ENCODE data around the gene CX3CL1.
"Not testable (repeated sequence)": the region's sequence is repeated elsewhere in the genome, so short reads cannot be mapped to it uniquely, and the experiment has no call there.

The CX3CL1 gene

DNA sequence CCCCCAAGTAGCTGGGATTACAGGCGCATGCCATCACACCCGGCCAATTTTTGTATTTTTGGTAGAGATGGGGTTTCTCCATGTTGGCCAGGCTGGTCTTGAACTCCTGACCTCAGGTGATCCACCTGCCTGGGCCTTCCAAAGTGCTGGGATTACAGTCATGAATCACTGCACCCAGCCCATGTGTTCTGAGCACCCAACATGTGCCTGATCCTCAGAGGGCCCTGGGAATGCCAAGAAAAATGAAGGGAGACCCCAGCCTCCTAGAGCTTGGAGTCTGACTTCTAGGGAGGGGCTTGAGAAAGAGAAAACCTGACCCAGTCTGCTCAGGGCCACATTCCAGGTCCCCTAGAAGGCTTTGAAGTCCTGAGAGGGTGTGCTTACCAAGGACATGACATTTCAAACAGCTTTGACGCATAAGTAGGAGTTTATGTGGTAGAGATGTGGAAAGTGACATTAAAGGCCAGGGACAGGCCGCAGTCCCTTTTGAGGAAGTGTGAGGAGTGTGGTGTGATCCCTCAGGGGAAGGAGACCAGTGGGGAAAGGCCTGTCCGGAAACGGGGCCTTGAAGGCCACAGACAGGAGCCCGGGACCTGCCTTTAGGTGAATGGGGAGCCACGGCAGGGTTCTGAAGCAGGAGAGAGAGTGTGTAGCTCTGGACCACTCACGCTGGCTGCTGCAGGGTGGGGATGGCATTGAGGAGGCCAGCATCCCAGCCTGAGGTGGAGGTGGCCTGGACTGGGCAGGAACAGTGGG, 14.8 kb upstream of the CX3CL1 start:
- DNase-seq, result no peak

DNA sequence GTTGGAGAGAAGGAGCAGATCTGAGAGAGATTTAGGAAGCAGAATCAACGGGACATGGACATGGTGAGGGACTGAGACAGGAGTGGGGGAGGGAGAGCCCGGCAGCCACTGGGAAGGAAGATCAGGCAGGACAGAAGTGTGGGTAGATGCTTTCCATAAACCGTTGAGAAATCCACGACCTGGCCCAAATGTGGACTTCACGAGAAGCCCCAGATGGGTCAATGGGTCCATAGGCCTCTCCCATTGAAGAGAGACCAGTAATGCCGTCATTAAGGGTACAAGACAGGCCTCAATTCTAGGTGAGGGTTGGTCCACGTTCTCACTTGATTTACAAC, 14.2 kb upstream of the CX3CL1 start:
- no peak for DNase-seq

DNA sequence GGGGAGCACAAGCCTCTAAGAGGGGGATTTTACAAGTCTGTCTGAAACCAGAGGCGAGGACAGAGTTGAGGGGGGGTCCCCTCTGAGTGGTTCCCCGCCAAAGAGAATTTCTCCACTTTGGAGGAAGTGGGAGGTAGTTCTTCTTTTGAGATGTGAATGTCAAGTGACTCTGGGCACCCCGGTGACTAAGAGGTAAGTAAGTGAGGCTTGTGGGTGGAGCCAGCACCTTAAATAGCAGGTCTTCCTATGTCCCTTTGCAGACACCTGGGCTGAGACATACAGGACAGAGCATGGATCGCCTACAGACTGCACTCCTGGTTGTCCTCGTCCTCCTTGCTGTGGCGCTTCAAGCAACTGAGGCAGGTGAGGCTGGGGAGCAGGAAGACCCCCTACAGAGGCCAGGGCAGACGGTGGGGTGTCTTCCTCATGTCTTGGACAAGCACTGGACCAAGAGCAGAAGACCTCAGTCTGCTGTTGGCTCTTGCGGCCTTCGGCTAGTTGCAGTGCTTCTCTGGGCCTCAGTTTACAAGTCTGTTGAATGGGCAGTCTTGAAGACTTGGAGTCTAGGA, 13.7 kb upstream of the CX3CL1 start, which contains the start of gene CCL22:
CCL22 (plus strand) TSS at position 257 of the 569 bp plus-strand sequence; CDS start at position 291, 34 bp downstream.
- no peak for DNase-seq

DNA sequence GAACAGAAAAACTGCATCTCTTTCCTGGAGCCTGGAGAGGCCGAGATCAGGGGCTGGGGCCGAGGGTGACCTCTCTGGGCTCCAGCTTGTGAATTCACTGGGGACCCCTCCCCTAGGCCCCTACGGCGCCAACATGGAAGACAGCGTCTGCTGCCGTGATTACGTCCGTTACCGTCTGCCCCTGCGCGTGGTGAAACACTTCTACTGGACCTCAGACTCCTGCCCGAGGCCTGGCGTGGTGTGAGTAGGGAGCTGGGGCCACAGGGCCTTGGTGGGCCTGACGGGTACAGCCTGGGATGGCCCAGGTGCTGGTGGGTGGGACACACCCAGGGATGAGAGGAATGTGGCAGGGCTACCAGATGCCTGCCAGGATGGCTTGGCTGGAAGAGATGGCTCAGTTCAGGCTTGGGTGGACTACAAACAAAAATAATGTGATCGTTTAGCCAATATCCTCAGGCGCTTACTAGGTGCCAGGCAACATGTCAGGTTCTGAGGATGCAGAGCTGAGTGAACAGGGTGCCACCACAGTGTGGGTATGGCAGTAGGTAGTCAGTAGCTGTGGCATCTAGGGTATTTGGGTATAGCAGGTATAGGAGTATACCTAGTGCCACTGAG, 11.9 kb upstream of the CX3CL1 start:
- DNase-seq, result no peak

DNA sequence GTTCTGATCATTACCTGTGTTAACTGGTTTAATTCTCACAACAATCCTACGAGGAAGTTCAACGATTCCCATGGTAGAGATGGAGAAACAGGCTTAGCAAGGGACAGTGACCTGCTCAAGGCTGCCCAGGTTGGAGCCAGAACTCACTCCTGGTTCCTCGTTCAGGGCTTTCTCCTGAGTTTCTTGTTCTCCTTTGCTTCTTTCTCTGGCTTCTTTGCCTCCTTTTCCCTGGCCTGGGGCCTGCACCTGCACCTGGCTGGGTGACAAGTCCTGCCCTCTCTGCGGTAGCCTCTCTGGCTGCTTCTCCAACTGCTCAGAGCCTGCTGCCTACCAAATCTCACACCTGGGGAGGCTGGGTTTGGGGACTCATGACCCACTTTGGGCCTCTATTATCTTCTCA, 10.9 kb upstream of the CX3CL1 start:
- DNase-seq, result no peak

DNA sequence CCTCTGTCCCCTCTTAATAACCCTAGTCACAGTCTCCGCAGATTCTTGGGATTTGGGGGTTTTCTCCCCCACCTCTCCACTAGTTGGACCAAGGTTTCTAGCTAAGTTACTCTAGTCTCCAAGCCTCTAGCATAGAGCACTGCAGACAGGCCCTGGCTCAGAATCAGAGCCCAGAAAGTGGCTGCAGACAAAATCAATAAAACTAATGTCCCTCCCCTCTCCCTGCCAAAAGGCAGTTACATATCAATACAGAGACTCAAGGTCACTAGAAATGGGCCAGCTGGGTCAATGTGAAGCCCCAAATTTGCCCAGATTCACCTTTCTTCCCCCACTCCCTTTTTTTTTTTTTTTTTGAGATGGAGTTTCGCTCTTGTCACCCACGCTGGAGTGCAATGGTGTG, 8.1 kb upstream of the CX3CL1 start:
- no peak for DNase-seq

DNA sequence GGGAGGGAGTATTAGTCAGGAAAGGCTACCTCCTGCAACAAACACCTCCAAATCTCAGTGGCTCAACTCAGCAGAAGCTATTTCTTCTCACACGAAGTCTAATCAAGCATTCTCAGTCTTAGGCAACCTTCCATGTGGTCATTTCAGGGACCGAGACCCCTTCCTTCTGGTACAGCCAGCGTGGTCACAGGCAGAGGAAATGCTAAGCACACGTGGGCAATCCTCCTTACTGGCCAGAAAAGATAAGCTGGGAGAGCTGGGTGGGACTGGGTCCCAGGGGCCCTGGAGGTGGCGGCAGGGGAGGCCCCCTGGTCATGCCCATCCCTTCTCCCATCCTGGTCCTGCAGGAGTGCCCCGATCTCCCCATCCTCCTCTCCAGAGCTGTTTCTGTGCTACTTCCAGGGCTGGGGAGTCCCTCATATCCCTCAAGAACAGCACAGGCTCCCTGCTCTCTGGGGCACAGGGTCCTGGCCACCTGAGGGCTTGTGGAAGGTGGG, 5.7 kb upstream of the CX3CL1 start:
- no peak for DNase-seq

DNA sequence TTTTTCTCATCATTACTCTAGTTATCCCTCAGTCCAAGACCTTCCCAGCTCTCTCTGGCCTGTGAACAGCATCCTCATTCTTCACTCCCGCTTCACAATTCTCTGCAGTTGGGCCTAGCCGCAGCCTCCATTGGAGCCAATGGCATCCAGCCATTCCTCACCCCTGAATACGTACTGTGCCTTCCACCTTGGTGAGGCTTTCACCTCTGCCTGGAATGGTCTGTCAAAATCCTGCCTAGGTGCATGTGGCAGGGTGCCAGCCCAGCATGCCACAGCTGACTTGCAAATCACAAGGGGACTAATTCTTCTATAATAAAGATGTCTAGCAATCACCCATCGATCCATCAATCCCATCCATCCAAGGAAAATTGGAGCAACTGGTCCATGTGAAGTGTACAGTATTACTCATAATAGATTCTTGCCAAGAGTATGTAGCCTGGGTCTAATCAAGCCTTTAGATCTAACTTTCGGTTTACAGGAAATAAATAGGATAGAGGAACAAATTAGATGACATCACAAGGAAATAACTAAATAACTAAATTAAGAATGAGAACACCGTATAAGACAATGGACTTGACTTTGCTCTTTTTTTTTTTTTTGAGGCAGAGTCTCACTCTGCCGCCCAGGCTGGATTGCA, 5.1 kb upstream of the CX3CL1 start:
- no peak for DNase-seq

DNA sequence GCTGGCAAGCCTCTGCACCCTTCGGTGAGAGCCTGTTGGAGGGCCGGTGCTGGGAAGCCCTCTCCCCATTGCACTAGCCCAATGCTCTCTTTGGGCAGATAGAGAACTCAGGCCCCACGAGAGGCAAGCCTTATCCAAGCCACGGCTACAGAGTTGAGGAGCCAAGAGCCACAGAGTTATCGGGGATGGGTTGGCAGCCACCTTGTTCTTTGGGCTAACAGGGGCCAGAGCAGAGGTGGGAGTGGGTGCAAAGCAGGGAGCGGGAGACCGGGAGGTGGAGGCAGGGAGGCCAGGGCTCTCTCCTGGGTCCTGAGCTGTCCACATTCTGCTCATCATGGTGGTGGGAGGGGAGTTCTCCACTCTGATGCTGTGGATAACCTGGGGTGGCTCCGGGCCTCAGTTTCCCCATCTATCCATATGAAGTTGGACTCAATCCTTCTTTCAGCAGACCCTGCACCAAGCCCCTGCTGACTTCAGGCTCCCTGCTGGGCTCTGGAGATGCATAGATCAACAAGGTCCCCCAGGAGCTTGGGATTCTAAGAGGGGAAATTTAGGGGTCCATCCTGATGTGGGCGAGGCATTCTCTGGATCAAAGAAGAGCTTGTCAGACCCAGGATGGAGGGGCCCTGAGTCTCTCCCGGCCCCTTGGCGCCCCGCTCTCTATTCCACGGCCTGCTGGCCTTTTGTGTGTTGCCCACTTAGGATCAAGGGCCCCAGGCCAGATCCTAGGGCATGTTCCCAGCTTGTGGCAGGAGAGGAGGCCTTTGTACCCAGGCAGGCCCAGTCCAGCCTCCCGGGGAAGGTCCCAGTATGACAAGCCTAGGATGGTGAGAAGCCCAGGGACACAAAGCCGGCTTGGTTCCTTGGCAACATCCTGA, 557 bp upstream of the CX3CL1 start:
- DNase-seq, result no peak

DNA sequence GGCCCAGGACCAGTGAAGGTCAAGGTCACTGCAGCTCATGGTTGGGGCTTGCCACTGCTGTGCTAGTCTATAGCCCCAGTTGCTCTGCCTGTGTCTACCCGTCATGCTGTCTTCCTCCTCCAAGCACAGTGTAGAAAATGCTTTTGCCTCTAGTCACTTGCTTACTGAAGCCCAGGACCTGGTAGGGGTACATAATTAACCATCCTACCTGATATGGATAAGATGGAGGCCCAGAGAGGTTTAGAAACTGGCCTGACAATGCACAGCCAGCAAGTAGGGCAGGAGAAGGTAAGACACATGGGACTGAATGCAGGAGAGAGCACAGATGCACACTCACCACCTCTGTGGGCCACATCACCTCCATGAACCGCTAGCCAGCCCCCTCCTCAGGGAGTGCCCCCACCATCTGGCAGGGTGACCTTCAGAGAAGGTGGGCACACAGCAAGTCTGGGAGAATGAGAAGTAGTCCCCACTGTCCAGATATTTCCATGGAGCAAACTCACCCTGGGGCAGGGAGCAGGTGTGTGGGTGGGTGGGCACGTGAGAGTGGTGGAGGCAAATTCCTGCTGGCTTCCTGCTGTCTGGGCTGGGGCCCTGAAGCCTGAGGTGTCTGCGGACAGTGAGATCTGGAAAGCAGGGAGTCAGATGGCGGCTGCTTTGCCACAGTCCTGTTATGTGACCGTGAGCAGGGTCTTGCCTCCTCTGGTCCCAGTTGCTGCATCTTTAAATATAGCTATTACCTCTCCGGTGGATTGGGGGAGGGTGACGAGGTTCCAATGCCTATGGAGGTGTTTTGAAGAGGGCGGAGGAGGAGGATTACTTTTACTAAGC, 1.0 kb downstream of the CX3CL1 start:
- no peak for DNase-seq

DNA sequence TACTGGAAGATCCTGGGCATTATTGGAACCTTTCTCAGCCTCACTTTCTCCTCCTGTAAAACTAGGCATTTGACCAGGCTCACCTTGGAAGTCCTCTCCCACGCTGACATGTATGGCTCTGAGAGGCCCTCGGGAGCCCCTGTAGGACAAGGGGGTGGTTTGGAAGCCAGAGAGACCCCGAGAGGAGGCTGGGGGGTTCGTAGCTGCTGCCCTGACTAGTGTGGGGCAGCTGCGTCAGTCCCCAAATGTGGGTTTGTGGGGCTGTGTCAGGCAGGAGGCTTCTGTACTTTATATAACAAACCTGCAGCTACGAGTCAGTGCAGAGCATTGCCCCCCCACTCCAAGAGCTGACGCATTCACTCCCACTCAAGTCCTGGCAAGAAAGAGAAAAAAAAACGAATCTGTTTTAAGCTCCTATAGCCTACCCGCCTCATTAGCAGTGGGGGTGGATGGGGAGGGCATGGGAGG, 1.8 kb downstream of the CX3CL1 start:
- DNase-seq, result no peak

DNA sequence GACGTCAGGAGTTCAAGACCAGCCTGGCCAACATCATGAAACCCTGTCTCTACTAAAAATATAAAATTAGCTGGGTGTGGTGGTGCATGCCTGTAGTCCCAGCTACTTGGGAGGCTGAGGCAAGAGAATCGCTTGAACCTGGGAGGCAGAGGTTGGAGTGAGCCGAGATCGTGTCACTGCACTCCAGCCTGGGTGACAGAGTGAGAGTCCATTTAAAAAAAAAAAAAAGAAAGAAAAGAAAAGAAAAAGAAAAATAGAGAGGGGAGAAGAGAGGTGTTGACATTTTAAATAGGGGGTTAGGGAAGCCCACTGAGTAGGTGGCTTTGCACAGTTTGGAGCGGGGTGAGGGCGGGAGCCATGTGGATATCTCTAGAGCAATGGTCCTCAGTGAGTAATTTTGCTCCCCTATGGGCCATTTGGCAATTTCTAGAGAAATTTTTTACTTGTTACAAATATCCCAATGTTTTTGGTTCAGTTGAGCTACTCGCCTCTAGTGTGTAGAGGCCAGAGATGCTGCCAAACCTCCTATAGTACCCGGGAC, 2.7 kb downstream of the CX3CL1 start:
- not testable (repeated sequence) for DNase-seq

DNA sequence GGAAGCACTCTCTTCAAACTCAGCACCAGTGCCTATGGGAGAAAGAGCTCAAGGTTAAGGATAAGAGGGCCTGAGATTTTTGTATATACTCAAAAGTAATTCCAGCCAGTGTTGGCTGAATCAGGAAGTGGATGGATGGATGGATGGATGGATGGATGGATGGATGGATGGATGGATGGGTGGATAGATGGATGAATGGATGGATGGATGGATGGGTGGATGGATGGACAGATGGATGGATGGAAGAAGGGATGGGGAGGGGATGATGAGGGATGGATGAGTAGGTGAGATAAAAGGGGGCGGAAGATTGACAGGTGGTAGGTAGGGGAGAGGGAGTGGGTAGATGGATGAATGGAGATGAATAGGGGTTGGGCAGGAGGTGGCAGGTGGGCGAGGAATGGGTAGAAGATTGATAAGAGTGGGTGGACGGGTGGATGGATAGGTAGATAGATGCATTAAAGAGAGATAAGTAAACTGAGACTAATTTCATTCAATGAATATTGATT, 4.1 kb downstream of the CX3CL1 start:
- no peak for DNase-seq

DNA sequence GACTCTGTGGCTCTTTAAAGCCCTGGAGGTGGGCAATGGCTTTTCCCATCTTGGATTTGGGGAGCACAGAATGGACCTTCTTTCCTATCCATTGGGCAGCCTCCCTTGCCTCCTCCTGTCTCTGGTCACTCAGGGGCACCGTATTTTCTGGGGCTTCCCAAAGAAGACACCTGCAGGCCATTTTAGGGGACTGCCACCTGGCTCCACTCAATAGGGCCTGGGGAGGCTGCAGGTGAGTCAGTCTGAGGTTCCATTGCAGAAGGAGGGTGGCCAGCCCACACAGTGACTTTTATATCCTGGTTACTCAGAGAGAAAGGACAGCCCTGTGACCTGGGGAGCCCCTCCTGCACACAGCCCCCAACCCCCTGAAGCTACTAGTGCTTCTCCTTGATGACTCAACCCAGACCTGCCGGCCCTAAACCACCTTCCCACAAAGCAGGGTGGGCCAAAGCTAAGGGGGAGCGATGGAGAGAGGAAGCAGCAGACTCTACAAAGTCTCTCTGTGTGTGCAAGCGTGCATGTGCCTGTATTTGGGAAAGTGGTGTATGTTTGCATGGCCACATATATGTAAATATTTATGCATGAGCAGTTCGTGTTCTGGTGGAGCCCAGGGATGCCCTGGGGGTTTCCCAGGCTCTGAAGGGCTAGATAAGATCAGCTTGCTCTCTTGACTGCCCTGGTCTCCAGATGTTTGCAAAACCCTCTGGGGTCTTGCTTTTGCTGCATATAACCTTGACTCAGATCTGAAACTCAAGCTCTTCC, 5.0 kb downstream of the CX3CL1 start:
- DNase-seq, result no peak

DNA sequence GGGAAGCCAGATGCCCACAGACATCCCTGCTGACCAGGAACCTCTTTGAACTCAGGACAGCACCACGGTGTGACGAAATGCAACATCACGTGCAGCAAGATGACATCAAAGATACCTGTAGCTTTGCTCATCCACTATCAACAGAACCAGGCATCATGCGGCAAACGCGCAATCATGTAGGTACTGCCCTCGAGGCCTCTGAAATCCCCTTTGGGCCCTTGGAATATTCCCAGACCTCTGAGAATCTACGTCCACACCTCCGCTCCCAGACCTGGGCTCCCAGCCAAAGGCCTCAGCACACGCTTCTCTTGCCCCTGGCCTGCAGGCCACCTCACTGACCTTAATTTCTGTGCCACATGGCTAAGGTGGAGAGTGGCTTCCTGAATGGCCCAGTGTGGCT, 7.3 kb downstream of the CX3CL1 start:
- DNase-seq, result no peak

DNA sequence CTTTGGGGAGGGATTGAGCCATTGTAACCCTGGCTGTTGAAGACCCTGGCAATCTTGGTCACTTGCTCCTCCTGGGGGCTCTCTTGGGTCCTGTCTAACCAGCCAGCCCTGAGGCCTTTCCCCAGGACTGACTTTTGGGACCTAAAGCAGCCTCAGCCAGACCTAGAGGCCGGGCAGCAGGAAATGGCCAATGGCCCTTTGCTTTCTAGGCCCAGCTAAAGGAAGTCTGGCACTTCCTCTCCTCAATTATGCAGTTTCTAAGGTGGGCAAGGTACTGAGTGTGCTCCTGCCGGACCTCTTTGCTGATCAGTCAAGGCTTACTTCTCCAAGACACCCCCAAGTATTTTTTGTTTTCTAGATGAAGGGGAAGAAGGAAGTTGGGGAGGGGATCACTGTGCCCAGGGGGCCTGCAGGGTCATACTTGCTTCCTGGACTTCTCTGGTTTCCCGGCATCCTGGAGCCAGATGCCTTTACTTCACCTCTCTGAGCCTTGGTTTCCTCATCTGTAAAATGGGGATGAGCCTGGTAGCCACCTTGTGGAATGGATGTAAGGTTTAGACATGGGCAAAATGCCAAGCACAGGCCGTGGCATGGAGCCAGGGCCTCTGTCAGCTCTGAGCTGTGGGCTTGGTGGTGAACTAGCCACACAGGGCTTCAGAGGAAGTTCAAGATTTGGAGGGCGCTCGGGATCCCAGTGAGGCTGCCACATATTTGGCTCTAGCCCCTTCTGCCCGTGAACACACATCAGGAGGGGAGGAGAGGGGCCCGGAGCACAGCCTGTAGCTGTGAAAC, 8.6 kb downstream of the CX3CL1 start:
- DNase-seq, result no peak

DNA sequence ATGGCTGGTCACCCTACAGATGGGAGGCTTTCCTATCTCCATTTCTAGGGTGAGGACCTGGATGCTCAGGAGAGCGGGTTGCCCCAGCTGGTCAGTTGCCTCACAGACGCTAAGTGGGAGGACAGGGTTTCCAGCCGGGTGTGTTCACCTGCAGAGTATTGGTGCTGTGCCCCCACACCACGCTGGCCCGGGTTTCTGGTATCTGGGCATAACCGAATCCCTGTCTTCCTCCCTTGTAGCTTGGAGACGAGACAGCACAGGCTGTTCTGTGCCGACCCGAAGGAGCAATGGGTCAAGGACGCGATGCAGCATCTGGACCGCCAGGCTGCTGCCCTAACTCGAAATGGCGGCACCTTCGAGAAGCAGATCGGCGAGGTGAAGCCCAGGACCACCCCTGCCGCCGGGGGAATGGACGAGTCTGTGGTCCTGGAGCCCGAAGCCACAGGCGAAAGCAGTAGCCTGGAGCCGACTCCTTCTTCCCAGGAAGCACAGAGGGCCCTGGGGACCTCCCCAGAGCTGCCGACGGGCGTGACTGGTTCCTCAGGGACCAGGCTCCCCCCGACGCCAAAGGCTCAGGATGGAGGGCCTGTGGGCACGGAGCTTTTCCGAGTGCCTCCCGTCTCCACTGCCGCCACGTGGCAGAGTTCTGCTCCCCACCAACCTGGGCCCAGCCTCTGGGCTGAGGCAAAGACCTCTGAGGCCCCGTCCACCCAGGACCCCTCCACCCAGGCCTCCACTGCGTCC, 9.7 kb downstream of the CX3CL1 start:
- DNase-seq, result no peak

DNA sequence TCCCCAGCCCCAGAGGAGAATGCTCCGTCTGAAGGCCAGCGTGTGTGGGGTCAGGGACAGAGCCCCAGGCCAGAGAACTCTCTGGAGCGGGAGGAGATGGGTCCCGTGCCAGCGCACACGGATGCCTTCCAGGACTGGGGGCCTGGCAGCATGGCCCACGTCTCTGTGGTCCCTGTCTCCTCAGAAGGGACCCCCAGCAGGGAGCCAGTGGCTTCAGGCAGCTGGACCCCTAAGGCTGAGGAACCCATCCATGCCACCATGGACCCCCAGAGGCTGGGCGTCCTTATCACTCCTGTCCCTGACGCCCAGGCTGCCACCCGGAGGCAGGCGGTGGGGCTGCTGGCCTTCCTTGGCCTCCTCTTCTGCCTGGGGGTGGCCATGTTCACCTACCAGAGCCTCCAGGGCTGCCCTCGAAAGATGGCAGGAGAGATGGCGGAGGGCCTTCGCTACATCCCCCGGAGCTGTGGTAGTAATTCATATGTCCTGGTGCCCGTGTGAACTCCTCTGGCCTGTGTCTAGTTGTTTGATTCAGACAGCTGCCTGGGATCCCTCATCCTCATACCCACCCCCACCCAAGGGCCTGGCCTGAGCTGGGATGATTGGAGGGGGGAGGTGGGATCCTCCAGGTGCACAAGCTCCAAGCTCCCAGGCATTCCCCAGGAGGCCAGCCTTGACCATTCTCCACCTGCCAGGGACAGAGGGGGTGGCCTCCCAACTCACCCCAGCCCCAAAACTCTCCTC, 10.4 kb downstream of the CX3CL1 start:
- DNase-seq, result no peak

Data from activated effector memory CD4-positive, alpha-beta T cell treated with Interleukin-2 at 50 U/mL for 16 hours (primary cell).